ENCODE measurements around the gene TDP1.

- TF ChIP-seq CTCF (IDR thresholded peaks at IDR 0.05) (no peak), POLR2A (IDR thresholded peaks at IDR 0.05) (no peak)
Observed at GRCh38 chr14:89924268-89924667, 31.5 kb upstream of the TDP1 start.
